MCF 10A (cell line): ENCODE results near the gene OR10H1. TPM values are rescaled to one million over a fixed set of nuclear protein-coding genes. Genes with fewer than 3 reads are reported as not detected.
"Not testable (repeated sequence)": the region's sequence is repeated elsewhere in the genome, so short reads cannot be mapped to it uniquely, and the experiment has no call there.

ENCODE experiments used
- BruUV-seq: library from RNA; stranded (reverse); fragments of 400-500 nt; replicated peaks from 2 replicates; lab custom pipeline; 2021; lab: Mats Ljungman, UMichigan
- CTCF ChIA-PET: fragments of 300-600 bp; sonication (Branson Sonifier 250); formaldehyde crosslinking; extraction: SDS; loops from one replicate; lab custom pipeline; 2021; ENCODE audit warnings: antibody characterized with exemption, inconsistent platforms; lab: Yijun Ruan, JAX
- POLR2A ChIA-PET: fragments of 300-600, 350-650 bp; sonication (Branson Sonifier 250); formaldehyde crosslinking; extraction: SDS; loops from one replicate; lab custom pipeline; 2020; ENCODE audit warnings: antibody characterized with exemption, inconsistent platforms; lab: Yijun Ruan, JAX
- DNase-seq: peaks from one replicate; pipeline ENCODE4 v3.0.0-alpha.2; 2018; ENCODE audit not compliant: unreplicated experiment
- H3K27ac Mint-ChIP-seq: one replicate; pipeline ENCODE4 v1.8.0; 2022; ENCODE audit warnings: mild to moderate bottlenecking, low read depth, mixed read lengths; ENCODE audit not compliant: unreplicated experiment
- H3K27me3 Mint-ChIP-seq: one replicate; pipeline ENCODE4 v1.8.0; 2022; ENCODE audit warnings: mixed read lengths; ENCODE audit not compliant: insufficient read depth, unreplicated experiment
- H3K36me3 Mint-ChIP-seq: one replicate; pipeline ENCODE4 v1.8.0; 2022; ENCODE audit warnings: mild to moderate bottlenecking, moderate library complexity, mixed read lengths; ENCODE audit not compliant: insufficient read depth, unreplicated experiment
- H3K4me1 Mint-ChIP-seq: one replicate; pipeline ENCODE4 v1.8.0; 2022; ENCODE audit warnings: mixed read lengths; ENCODE audit not compliant: insufficient read depth, unreplicated experiment
- H3K4me3 Mint-ChIP-seq: one replicate; pipeline ENCODE4 v1.8.0; 2022; ENCODE audit warnings: mild to moderate bottlenecking, moderate library complexity, mixed read lengths; ENCODE audit not compliant: unreplicated experiment
- H3K9me3 Mint-ChIP-seq: one replicate; pipeline ENCODE4 v1.8.0; 2022; ENCODE audit warnings: mixed read lengths; ENCODE audit not compliant: unreplicated experiment
- CTCF ChIP-seq: fragments of 200-600 bp; IDR thresholded peaks from one replicate; pipeline ENCODE4 v1.8.0; 2022; ENCODE audit warnings: antibody characterized with exemption, mild to moderate bottlenecking; ENCODE audit not compliant: unreplicated experiment
- intact Hi-C: fragments of 100-400 bp; cut with micrococcal nuclease; formaldehyde crosslinking; loops from 2 replicates; pipeline ENCODE4 v1.14.1; 2022
- total RNA-seq: library from RNA; stranded (reverse); gene quantifications from 2 replicates; pipeline ENCODE4 v1.2.3, GENCODE V29; 2022

OR10H1 gene
- total RNA-seq, 1 experiment from 2014 or later = not detected

GRCh38 chr19:15776991-15777970, 38.2 kb downstream of the OR10H1 start:
- Mint-ChIP-seq H3K4me3 (no peak overlapping the region), H3K36me3 (no peaks in the 10 kb centered on the region), H3K27ac (no peak overlapping the region), H3K27me3 (no peaks in the 10 kb centered on the region), H3K9me3 (peaks cover 34% of the 10 kb centered on the region), H3K4me1 (no peaks in the 10 kb centered on the region)
- intact Hi-C loops = no loop called here
- ChIA-PET POLR2A (no interaction called here), CTCF (interaction anchor here (0.6 kb wide), 1 partner anchor 264 kb away, joined by 3 read pairs; no protein-coding TSS in a partner anchor)
- BruUV-seq = no TSS peak
- no peak for TF ChIP-seq CTCF
- no peak for DNase-seq

GRCh38 chr19:15776264-15776663, 39.2 kb downstream of the OR10H1 start:
- H3K36me3 Mint-ChIP-seq = no peaks in the 10 kb centered on the region
- H3K27ac Mint-ChIP-seq = no peak overlapping the region
- no peak for DNase-seq
- no peak overlapping the region for H3K4me3 Mint-ChIP-seq
- ChIA-PET POLR2A (no interaction called here), CTCF (interaction anchor here (0.5 kb wide), 1 partner anchor 419 kb away, joined by 3 read pairs; no protein-coding TSS in a partner anchor)
- no peak for TF ChIP-seq CTCF
- intact Hi-C loops = no loop called here
- H3K9me3 Mint-ChIP-seq = peaks cover 43% of the 10 kb centered on the region
- no peaks in the 10 kb centered on the region for H3K27me3 Mint-ChIP-seq
- no TSS peak for BruUV-seq
- no peaks in the 10 kb centered on the region for H3K4me1 Mint-ChIP-seq

- Mint-ChIP-seq H3K27ac (no peak overlapping the region), H3K36me3 (no peaks in the 10 kb centered on the region), H3K4me3 (no peak overlapping the region), H3K9me3 (peaks cover 52% of the 10 kb centered on the region), H3K27me3 (no peaks in the 10 kb centered on the region), H3K4me1 (no peaks in the 10 kb centered on the region)
- ChIA-PET POLR2A (no interaction called here), CTCF (interaction anchor here (0.5 kb wide), 1 partner anchor 403 kb away, joined by 3 read pairs; no protein-coding TSS in a partner anchor)
- TF ChIP-seq CTCF = no peak
- intact Hi-C loops = no loop called here
- DNase-seq = no peak
- no TSS peak for BruUV-seq
Measured at GRCh38 chr19:15775249-15775648, 40.2 kb downstream of the OR10H1 start.

- H3K36me3 Mint-ChIP-seq, CTCF ChIA-PET, H3K27me3 Mint-ChIP-seq, H3K4me1 Mint-ChIP-seq, POLR2A ChIA-PET, BruUV-seq, H3K4me3 Mint-ChIP-seq, DNase-seq, intact Hi-C loops, H3K27ac Mint-ChIP-seq: not testable (repeated sequence)
- H3K9me3 Mint-ChIP-seq = peaks cover 56% of the 10 kb centered on the region
Measured at GRCh38 chr19:15774159-15774558, 41.3 kb downstream of the OR10H1 start.
